Neural cell (in vitro differentiated cells): ENCODE measurements around the gene LIPC. TPM values are rescaled to one million over a fixed set of nuclear protein-coding genes. Genes with fewer than 3 reads are reported as not detected.

ENCODE experiments used
- H2AFZ ChIP-seq: fragments of 200-600, 300-800 bp; sonication (generic), shearing (Covaris generic); 2 replicates; pipeline ENCODE4 v1.6.0; 2014; ENCODE audit warnings: low read depth, mild to moderate bottlenecking, antibody characterized with exemption, low read length, moderate library complexity
- H3F3A ChIP-seq: fragments of 200-600 bp; shearing (Covaris generic); 2 replicates; pipeline ENCODE4 v1.6.1; 2016; ENCODE audit warnings: mild to moderate bottlenecking, moderate library complexity, mixed read lengths, antibody characterized with exemption, low read length; ENCODE audit not compliant: insufficient read depth, poor library complexity, severe bottlenecking
- H3K27ac ChIP-seq: fragments of 200-600, 300-800 bp; sonication (generic), shearing (Covaris generic); 2 replicates; pipeline ENCODE4 v1.5.1; 2014; ENCODE audit warnings: mild to moderate bottlenecking, low read length, moderate library complexity
- H3K27me3 ChIP-seq: fragments of 300-800, 200-600 bp; sonication (generic), shearing (Covaris generic); 2 replicates; pipeline ENCODE4 v1.6.0; 2014; ENCODE audit warnings: mild to moderate bottlenecking, low read depth, low read length, moderate library complexity; ENCODE audit not compliant: insufficient read depth
- H3K36me3 ChIP-seq: fragments of 300-800, 200-600 bp; sonication (generic), shearing (Covaris generic); 2 replicates; pipeline ENCODE4 v1.5.1; 2014; ENCODE audit warnings: mild to moderate bottlenecking, antibody characterized with exemption, low read length, moderate library complexity; ENCODE audit not compliant: insufficient read depth
- H3K4me2 ChIP-seq: fragments of 300-800, 200-600 bp; sonication (generic), shearing (Covaris generic); 2 replicates; pipeline ENCODE4 v1.6.0; 2014; ENCODE audit warnings: mild to moderate bottlenecking, low read length
- H3K4me3 ChIP-seq: fragments of 300-800, 200-600 bp; sonication (generic), shearing (Covaris generic); 2 replicates; pipeline ENCODE4 v1.5.1; 2014; ENCODE audit warnings: mild to moderate bottlenecking, low read length, moderate library complexity
- H3K79me2 ChIP-seq: fragments of 200-600 bp; shearing (Covaris generic); replicated peaks from 2 replicates; pipeline ENCODE4 v1.6.0; 2014; ENCODE audit warnings: mild to moderate bottlenecking, low read length, moderate library complexity; ENCODE audit not compliant: insufficient read depth
- H3K9ac ChIP-seq: fragments of 300-800, 200-600 bp; sonication (generic), shearing (Covaris generic); 2 replicates; pipeline ENCODE4 v1.6.1; 2016; ENCODE audit warnings: mild to moderate bottlenecking, low read length, mixed read lengths
- H3K9me2 ChIP-seq: fragments of 200-600 bp; shearing (Covaris generic); 2 replicates; pipeline ENCODE4 v1.6.1; 2016; ENCODE audit warnings: mild to moderate bottlenecking, low read length, mixed read lengths; ENCODE audit not compliant: insufficient read depth
- H3K9me3 ChIP-seq: fragments of 200-600, 300-800 bp; sonication (generic), shearing (Covaris generic); 2 replicates; pipeline ENCODE4 v1.6.1; 2016; ENCODE audit warnings: mild to moderate bottlenecking, mixed run types, low read length, moderate library complexity, mixed read lengths
- H4K20me1 ChIP-seq: fragments of 200-600 bp; shearing (Covaris generic); 2 replicates; pipeline ENCODE4 v1.6.1; 2016; ENCODE audit warnings: mild to moderate bottlenecking, mixed run types; ENCODE audit not compliant: insufficient read depth
- CTCF ChIP-seq: fragments of 450-650 bp; IDR thresholded peaks from 2 replicates; pipeline ENCODE4 v1.5.1; 2014; ENCODE audit warnings: antibody characterized with exemption, mild to moderate bottlenecking, moderate library complexity; ENCODE audit not compliant: poor library complexity, severe bottlenecking
- EP300 ChIP-seq: fragments of 450-650 bp; conservative IDR thresholded peaks from 2 replicates; pipeline ENCODE4 v1.6.1; 2014; ENCODE audit warnings: antibody characterized with exemption, mild to moderate bottlenecking, moderate library complexity; ENCODE audit not compliant: poor library complexity, severe bottlenecking
- EZH2 ChIP-seq: fragments of 200-600, 300-800 bp; shearing (Covaris generic), sonication (generic); IDR thresholded peaks from 2 replicates; pipeline ENCODE4 v1.6.1; 2014; ENCODE audit warnings: antibody characterized with exemption, low read length, borderline replicate concordance, mild to moderate bottlenecking; ENCODE audit not compliant: insufficient read depth, poor library complexity, severe bottlenecking
- POLR2AphosphoS5 ChIP-seq: IDR thresholded peaks from 2 replicates; pipeline ENCODE4 v1.6.1; 2012
- RAD21 ChIP-seq: fragments of 450-650 bp; conservative IDR thresholded peaks from 2 replicates; pipeline ENCODE4 v1.6.1; 2014; ENCODE audit warnings: antibody characterized with exemption, mild to moderate bottlenecking, moderate library complexity
- REST ChIP-seq: IDR thresholded peaks from 2 replicates; pipeline ENCODE4 v1.6.1; 2012; ENCODE audit warnings: borderline replicate concordance
- SMC3 ChIP-seq: fragments of 450-650 bp; conservative IDR thresholded peaks from 2 replicates; pipeline ENCODE4 v1.6.1; 2014; ENCODE audit warnings: antibody characterized with exemption, mild to moderate bottlenecking, moderate library complexity; ENCODE audit not compliant: poor library complexity
- TAF1 ChIP-seq: IDR thresholded peaks from 2 replicates; pipeline ENCODE4 v1.6.1; 2012; ENCODE audit warnings: low read depth
- polyA plus RNA-seq: library from polyadenylated mRNA; depleted of rRNA; stranded (reverse); fragments of >200 nt; gene quantifications from 2 replicates; pipeline ENCODE4 v1.2.3, GENCODE V29; 2014

The LIPC gene
- polyA plus RNA-seq, 1 donor from 2014 or later = not detected

GRCh38 chr15:58390118-58390517 lies 41.7 kb upstream of the LIPC start (continued):
- TF ChIP-seq CTCF (no peak), POLR2AphosphoS5 (no peak)

DNA sequence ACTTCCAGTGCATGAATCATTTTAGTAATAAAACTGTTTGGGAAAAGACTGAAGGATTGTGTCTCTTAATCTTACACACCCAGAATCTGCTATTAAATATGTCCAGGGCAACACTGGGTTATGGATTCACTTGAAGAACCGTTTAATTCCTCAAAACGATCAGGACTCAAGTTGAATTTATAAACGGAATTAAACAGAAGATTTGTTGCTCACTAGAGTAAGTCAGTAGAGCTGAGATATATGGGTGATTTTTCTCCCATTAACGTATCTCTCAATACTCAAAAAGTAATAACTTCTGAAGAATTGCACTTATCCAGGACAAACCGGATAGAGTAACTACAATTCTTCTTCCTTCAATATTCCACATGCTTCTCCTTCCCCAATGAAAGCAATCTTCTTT lies 41.1 kb upstream of the LIPC start:
- H3K79me2 ChIP-seq = no peaks in the 10 kb centered on the region
- H3K4me2 ChIP-seq = no peak overlapping the region
- no peak for TF ChIP-seq EP300
- no peak for TF ChIP-seq EZH2
- TF ChIP-seq SMC3 = no peak
- no peak for TF ChIP-seq RAD21
- no peak for TF ChIP-seq TAF1
- TF ChIP-seq POLR2AphosphoS5 = no peak
- no peak overlapping the region for H3K4me3 ChIP-seq
- no peaks in the 10 kb centered on the region for H4K20me1 ChIP-seq
- no peaks in the 10 kb centered on the region for H3K9me3 ChIP-seq
- no peaks in the 10 kb centered on the region for H3K27me3 ChIP-seq
- no peaks in the 10 kb centered on the region for H3K36me3 ChIP-seq
- no peaks in the 10 kb centered on the region for H3F3A ChIP-seq
- no peaks in the 10 kb centered on the region for H3K9me2 ChIP-seq
- H3K9ac ChIP-seq = no peak overlapping the region
- H3K27ac ChIP-seq = no peak overlapping the region
- H2AFZ ChIP-seq = no peak overlapping the region

DNA sequence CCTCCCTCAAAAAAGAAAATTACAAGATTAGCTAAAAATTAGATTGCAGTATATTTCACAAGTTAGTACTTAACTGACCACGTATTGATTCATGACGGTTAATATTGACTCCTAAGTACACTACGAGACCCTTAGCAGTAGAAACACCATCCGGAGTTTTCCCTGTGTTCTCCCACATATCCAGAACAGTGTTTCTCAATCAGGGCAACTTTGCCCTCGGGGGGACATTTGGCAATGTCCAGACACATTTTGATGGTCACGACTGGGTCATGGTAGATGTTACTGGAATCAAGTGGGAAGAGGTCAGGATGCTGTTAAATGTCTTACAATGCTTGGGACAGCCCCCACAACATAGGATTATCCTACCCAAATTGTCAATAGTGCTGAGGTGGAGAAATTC lies 40.7 kb upstream of the LIPC start:
- H3K9me3 ChIP-seq = no peaks in the 10 kb centered on the region
- no peak overlapping the region for H3K4me3 ChIP-seq
- no peak overlapping the region for H3K4me2 ChIP-seq
- H3K27ac ChIP-seq = no peak overlapping the region
- H3K36me3 ChIP-seq = no peaks in the 10 kb centered on the region
- H2AFZ ChIP-seq = no peak overlapping the region
- H4K20me1 ChIP-seq = no peaks in the 10 kb centered on the region
- H3K27me3 ChIP-seq = no peaks in the 10 kb centered on the region
- TF ChIP-seq CTCF = no peak
- H3K9me2 ChIP-seq = no peaks in the 10 kb centered on the region
- no peaks in the 10 kb centered on the region for H3K79me2 ChIP-seq
- H3F3A ChIP-seq = no peaks in the 10 kb centered on the region
- no peak overlapping the region for H3K9ac ChIP-seq

GRCh38 chr15:58392141-58392540 lies 39.6 kb upstream of the LIPC start:
- no peak overlapping the region for H3K4me2 ChIP-seq
- no peak overlapping the region for H3K4me3 ChIP-seq
- no peak overlapping the region for H3K9ac ChIP-seq
- no peaks in the 10 kb centered on the region for H3K9me3 ChIP-seq
- H4K20me1 ChIP-seq = no peaks in the 10 kb centered on the region
- no peaks in the 10 kb centered on the region for H3F3A ChIP-seq
- H3K36me3 ChIP-seq = no peaks in the 10 kb centered on the region
- no peaks in the 10 kb centered on the region for H3K27me3 ChIP-seq
- H3K27ac ChIP-seq = no peak overlapping the region
- no peak overlapping the region for H2AFZ ChIP-seq
- TF ChIP-seq REST = no peak
- no peak for TF ChIP-seq EP300
- TF ChIP-seq POLR2AphosphoS5 = no peak
- no peak for TF ChIP-seq TAF1
- no peaks in the 10 kb centered on the region for H3K79me2 ChIP-seq
- no peaks in the 10 kb centered on the region for H3K9me2 ChIP-seq
